ENCODE measurements around the gene CHN2.

Gene CHN2

DNA sequence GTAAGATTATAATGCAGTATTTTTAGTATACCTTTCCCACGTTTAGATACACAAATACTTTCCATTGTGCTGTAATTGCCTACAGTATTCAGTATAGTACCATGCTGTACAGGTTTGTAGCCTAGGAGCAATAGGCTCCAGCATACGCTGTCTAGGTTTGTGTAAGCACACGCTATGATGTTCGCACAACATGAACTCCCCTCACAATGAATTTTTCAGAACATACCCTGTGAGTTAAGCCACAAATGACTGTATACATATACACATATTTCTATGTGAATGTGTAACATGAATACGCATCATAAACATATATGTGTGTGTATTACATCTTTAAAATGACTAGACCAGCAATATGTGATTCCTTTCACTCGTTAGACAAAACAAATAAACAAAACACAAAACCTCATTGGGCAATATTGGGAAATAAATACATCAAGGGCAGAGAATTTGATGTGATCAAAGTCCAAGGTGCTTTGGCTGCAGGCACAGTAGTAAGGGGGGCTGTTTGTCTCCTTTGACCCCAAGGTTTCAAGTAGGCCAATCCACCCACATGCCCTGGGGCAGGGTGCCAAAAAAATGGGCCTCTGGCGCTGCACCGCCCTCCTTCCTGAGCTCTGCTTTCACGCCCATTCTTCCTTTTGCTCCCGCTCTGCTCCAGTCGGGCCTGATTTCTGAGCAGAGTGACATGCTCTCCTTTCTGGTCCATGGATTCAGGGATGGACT, 33.9 kb downstream of the CHN2 start:
- no peak for DNase-seq (ENCODE audit: low read depth)

DNA sequence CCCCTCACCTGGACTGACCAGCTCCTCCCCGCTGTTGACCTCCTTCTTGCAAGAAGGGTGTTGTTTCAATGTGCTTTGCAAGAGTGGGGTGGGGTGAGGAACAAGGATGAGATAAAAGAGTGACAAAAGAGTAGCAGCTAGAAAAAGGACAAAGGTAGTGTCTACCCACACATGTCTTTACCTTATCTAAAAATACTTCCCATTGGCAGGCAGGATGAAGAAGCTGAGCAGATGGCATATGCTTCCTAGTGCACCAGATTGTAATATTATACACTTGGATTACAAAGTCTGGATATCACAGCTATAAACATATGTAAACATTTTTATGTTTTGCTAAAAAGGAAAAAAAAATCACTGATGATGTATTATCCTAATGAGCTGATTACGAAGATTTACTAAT, 34.5 kb downstream of the CHN2 start:
- no peak for DNase-seq (ENCODE audit: low read depth)

DNA sequence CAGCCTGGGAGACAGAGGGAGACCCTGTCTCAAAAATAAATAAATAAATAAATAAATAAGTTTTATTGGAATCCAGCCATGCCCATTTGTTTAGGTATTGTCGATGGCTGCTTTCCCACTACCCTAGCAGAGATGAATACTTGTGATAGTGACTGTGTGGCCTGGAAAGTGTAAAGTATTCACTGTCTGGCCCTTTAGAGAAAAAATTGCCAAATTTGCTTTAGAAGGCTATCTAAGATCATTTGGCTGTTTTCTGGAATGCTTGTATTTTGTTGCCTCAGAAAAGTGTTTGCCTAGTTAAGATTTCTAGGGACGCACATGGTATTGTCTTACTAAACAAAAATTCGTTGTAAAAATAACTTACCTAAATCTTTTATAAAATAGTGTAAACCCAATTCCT, 35.4 kb downstream of the CHN2 start:
- DNase-seq (ENCODE audit: low read depth) = no peak

DNA sequence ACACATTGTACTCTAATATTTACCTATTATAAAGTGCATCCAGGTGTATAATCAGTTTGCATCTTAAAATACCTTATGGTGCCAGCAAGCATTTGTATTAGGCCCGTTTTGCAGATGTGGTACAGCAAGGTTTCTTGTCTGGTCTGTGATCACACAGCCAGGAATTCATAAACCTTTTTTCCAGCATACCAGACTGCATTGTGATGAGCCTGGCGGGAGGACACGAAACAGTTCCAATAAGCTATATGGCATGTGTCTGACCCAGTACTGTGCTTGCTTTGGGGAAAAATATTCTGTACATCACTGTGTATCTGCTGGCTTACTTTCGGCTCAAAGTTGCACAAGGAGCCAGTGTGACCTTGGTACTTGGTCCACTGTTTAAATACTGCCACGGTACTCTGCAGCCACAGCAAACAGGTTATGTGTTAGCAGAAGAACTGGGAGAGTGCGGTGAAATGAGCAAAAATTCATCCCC, 36.3 kb downstream of the CHN2 start:
- DNase-seq (ENCODE audit: low read depth) = no peak

DNA sequence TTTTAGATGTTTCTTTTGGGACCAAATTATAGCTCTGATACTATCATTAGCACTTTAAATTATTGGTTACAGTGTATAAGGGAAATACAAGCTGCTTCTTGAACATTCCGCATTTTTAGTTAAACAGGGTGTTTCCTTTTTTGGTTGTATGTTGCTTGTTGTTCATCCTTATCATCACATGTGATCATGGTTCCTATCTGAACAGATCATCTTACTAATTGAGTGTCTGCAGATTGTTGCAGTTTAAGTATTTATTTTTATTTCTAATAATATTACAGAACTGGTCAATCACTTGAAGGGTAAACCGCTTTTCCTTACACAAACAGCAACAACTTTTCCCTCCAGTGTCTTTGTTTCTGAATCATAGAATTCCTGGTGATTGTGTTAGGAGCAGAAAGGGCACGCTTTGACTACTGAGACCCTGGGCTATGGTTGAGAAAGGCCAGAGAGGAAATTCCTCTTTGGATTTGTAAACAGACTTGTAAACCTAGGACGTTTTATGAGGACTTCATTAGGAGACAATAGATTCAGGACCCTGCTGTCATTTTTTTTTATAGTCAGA, 37.2 kb downstream of the CHN2 start:
- DNase-seq (ENCODE audit: low read depth) = no peak

DNA sequence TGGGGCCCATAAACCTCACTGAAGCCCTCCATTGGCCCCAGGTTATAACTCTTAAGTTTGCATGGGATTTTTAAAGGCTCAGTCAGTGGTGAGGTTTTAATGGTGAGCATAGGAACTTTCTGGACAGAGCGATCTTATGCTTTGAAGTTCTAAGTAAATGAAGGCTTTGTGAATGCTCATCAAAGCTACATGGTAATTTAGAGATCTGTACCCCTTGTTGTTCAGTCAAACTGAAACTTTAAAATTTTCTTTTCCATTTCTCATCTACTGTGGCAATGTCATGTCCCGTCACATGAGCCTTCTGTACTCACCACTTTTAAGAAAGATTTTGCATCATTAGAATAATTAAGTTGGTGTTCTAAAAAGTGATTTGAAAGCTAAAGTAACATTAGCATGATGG, 39.9 kb downstream of the CHN2 start:
- DNase-seq (ENCODE audit: low read depth) = no peak

DNA sequence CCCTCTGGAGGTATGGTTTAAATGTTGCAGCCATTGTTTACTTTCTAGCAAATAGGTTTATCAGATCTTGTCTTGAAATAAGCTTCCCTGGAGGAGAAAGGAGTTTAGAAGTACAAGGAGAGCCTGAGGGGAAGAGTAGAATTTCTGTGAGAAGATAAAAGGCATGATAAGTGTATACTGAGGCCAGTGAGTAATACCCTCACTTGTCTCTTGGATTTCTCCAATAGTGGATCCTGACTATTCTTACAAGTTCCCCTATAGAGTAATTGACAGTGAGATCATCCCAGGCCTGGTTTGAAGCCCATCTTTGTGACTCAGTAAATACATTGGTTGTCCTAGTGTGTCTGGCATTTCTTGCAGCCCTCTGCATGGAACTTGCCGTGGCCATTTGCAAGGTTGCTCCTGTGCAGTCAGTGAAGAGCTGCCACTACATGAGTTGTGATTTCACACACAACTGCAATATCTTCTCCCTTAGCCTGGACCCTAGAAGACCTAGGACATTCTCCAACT, 41.6 kb downstream of the CHN2 start:
- DNase-seq (ENCODE audit: low read depth) = no peak

DNA sequence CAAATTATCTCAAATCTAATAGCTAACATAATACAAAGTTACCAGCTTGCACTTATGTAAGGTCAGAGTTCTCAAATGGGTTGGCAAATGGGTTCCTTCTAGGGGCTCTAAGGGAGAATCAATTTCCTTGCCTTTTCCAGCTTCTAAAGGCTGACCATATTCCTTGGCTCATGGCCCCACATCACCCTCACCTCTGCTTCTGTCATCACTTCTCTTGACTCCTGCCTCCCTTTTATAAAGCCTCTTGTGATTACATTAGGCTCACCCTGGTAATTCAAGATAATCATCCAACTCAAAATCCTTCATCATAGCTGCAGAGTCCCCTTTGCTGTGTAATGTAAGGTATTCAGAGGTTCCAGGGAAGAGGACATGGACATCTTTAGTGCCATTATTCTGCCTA, 42.1 kb downstream of the CHN2 start:
- no peak for DNase-seq (ENCODE audit: low read depth)

DNA sequence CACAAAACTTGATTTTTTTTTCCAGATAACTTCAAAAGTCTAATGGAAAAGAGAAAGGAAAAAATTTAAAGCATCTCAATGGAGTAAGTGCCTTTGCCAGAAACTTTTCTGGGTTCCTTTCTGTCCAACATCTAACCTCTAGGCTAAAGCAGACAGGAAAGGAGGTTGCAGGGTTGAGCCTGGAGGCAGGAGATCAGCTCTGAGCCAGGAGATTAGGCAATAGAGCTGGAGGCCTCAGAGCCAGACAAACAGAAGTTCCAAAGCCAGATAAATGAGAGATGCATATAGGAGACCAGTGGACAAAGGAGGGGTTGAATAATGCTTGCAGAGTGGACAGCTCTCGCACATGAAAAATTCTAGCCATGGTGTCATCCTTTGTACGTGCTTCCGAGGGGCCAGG, 42.9 kb downstream of the CHN2 start:
- DNase-seq (ENCODE audit: low read depth) = no peak

DNA sequence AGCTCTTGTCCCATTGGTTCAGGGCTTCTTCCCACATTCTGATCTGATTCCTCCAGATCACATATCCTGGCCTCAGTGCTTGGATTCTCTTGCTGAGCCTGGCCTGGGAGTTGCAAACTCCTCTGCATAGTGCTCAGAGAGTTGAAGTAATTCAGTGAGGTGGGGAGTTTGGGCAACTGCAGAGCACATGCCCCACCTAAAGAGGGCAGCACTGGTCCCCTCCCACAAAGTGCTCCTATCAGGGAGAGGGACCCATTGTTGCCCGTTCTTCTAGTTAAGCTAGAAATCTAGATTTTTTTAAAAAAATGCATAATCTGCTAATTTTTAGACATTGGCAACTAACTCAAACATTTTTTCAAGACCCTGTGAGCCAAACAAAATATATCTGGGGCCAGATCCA, 45.1 kb downstream of the CHN2 start:
- no peak for DNase-seq (ENCODE audit: low read depth)

DNA sequence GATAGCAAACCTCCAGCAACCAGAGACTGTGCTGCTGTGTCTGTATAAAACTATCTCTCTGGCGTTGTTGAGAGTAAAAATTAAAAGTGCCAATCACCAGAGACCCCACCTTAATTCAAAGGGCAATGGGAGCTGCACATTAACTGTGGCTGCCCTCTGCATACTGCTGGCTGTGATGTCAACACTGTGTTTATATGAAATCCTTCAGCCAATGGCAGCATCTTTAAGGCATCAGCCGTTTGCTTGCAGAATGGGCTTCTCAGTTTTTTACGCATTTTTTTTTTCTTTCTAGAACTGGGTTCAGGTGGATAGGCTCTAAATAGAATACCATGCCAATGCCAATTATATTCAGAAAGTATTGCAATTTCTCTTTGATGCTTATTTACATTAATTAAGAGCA, 47.7 kb downstream of the CHN2 start:
- DNase-seq (ENCODE audit: low read depth) = no peak

DNA sequence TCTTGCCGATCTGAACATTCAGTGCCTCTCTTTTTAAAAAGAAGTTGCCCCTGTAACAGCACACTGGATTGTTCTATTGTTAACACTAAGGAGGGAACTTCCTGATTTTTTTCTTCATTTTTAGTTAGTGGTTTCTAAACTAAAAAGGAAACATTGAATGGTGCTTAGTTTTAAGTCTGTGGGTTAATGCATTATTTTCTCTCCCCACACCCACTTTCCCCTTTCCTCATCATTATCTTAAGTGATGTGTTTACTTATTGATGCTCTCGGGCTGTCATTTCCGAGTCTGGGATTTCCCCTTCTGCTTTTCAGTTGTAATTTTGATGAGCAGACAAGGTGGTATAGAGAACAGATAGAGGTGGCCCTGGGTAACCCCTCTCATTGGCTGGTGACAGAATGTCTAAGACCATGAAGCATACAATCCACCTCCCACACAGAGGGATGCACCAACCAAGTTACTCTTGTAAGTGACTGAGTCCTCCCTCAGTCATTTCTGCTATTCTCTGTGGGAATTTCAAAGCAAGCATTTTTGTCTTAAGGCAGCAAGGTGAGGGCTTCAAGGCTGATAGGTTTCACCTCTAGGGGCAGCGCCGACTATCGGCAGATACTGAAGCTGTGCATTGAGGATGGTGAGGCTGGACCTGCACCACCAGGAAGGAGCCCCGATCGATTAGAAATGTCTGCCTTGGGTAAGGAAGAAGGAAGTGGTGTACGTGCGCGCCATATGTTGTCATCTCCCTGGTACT, 49.5 kb downstream of the CHN2 start:
- DNase-seq (ENCODE audit: low read depth) = peak; percentile 22

DNA sequence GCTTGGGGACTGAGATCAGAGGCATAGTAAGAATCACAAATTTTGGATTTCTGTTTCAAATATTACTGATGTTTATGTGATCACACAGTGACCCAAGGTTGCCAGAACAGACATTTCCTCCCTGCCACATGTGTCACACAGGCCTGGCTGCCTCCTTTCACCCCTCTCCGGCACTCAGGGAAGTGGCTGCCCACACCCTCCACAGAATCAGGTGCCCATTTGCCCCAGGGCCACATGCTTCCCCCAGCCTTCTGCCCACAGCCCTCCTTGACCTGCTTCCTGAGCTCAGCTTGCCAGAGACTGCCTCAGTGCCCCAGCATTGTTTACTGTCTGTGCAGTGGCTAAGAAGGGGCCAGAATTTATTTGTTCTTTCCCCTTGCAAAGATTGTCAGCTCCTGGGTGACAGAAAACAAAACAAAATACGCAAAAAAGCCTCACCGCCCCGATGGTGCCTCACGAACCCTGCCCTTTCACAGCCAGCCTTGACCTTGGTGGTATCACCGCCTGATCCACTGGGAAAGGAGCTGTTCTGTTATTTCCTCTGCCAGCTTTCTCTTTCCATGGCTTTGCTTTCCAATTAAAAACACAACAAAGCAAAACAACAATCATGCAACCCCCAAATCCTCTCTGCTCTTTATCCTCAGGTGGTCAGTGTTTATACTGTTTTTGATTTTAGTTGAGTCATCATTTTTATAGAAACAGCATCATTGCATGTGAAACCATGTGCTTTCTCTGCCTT, 52.8 kb downstream of the CHN2 start:
- DNase-seq (ENCODE audit: low read depth) = no peak

DNA sequence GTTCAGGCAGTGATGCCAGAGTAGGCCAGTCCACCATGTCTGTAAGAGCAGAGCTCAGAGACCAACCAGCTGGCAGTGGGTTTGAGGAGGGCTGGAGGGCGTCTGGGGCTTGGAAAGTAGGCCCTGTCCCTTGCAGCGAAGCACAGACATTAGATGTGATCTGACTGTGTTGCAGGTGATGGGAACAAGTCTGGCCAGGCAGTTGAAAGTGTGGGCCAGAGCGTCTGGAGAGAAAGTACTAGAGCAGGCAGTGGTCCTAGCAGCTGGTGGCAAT, 53.3 kb downstream of the CHN2 start:
- DNase-seq (ENCODE audit: low read depth) = no peak

DNA sequence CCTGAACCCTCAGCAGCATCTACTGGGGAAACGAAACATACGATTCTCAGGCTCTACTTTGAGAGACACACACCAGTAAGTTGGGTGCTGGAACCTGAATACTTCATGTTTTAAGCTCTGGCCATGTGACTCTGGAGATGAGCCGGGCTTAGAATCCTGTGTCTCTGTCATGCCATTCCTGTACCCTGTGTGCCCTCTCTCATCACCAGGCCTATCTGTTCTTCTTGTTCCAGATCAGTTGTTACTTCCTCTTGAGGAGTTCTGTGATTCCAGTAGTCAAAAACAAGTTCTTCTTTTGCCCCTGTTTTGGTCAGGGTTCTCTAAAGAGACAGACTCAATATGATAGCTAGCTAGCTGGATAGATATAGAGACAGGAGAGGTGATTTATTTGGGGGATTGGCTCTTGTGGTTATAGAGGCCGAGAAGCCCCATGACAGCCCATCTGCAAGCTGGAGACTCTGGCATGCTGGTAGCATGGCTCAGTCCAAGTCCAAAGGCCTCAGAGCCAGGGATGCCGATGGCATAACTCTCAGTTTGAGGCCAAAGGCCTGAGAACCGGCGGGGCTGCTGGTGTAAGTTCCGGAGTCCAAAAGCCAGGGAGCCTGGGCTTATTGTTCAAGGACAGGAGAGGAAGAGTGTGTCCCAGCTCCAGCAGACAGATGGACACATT, 54.3 kb downstream of the CHN2 start:
- no peak for DNase-seq (ENCODE audit: low read depth)

DNA sequence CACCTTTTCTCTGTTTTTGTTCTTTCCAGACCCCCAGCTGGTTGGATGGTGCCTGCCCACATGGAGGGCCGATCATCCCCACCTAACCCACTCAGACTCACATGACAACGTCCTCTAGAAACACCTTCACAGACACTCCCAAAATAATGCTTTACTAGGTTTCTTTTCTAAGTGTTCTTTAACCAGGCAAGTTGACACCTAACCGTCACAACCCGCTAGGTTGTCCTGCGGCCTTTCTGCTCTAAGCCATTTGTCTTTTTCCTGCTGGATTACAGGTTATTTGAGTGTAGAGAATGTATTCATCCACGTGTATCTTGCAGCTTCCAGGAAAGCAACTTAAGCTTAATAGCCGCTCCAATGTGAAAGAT, 54.8 kb downstream of the CHN2 start:
- DNase-seq (ENCODE audit: low read depth) = no peak

DNA sequence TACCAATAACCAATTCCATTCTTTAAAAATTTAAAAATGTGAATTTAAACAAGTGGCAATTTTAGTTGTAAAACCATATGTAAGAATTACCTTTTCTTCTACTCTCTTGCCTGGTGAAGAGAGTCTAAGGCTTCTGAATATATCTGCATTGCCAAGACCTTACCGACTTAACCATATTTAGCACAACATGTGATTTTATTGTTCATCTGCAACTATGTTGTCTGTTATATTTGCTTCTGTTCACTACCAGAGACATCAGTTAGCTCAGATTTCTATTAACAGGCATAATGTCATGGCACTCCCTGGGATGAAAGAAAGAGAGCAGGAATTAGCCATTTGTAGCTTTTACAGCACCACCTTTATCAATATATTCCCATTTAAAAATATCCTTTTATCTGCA, 55.3 kb downstream of the CHN2 start:
- no peak for DNase-seq (ENCODE audit: low read depth)

DNA sequence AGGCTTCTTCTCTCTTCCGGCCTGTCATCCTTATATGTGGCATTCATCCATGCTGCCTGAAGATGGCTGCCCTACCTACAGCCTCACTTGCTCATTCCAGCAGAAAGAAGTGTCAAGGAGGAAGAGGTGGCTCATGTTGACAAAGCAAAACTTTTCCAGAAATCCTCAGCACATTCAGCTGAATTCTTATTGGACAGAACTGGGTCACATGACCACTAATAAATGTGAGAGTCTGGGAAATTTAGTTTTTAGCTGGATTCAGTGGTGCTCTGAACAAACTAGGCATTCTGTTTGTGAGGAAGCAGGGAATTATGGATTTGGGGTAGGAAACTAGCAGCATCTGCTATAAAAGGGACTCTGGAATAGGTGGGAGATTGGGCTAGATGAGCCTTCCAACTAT, 58.6 kb downstream of the CHN2 start:
- no peak for DNase-seq (ENCODE audit: low read depth)

DNA sequence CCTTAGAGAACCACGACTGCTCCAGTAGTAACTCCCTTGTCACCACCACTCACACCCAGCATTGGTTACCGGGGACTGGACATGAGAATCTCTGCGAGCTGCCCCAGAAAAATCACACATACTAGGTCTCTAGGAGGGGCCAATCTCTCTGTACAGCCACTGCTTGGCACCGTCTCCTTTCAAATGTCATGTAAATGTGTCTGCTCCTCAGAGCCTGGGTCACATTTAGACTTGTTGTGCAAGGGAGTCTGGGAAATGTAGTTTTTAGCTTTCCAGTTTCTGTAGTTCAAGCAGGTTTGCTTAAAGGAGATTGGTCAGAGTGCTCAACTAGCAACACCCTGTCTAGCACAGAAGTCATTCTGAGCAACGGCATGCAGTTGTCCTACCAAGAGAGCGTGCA, 60.0 kb downstream of the CHN2 start:
- no peak for DNase-seq (ENCODE audit: low read depth)

DNA sequence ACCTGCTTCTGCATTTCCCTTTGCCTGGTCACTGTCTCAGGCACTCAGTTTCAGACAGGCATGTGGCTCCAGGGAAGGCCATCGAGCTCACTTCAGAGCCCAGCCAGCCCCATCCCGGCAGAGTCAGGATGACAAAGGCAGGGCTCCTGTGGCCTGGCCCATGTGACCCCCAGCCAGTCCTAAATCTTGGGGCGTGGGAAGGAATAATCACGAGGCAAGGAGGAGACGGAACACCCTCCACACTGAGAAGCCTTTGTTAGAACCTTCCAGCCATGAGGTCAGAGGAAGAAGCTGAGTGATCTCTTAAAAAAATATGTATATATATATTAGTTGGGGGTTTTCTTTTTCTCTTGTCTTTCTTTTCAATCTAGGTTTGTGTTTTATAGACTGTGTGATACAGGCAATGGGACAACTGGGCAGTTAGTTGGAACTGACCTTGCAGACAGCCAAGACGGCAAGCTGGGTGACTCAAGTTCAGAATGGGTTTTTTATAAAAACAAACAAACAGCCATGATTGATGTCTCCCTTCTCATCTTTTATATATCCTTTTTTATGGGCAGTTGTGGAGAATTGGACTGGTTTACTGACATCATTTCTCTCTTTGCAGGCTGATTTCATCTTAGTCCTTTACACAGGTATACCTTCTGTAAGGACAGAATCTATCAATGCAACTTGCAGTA, 60.8 kb downstream of the CHN2 start:
- DNase-seq (ENCODE audit: low read depth) = no peak

DNA sequence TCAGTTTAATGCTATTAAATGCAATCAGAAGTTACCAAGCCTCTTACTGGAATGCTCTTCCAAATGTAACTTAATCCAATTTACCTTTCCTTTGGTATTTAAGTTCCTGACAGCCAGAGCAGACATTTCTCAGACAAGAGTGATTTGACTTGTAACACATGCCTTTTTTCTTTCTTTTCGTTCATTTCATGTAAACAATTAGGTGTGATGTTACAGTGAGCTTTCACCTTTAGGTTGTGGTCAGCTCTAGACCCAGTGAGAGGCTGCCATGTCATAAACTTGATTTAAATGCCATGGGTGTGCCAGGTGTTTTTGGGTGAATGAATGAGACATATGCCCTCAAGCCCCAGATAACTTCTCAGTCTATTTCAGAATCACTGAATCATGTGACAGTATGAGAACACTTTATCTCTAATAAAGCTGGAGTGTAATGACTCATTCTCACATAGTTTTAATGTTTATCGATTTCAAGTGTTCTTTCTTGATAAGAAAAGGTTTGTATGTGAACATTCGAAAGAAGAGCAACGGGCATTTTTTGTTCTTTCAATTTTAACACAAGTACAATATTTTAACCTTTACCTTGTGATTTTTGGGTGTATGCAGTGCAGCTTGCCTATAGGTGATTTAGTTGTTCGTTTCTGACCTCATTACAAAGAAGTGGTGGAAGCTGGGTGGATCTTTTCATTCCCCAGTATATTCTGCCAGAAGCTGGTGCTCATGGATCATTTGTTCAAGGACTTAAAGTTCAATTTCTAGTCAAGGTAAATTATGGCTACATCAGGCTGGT, 61.5 kb downstream of the CHN2 start:
- DNase-seq (ENCODE audit: low read depth) = no peak

Measured in stimulated activated CD8-positive, alpha-beta memory T cell treated with anti-CD3 and anti-CD28 coated beads, Interleukin-7, amount 100 ng/mL, for 24 hours (primary cell).